ENCODE measurements around the gene KCNS3.

Gene KCNS3, protein sequence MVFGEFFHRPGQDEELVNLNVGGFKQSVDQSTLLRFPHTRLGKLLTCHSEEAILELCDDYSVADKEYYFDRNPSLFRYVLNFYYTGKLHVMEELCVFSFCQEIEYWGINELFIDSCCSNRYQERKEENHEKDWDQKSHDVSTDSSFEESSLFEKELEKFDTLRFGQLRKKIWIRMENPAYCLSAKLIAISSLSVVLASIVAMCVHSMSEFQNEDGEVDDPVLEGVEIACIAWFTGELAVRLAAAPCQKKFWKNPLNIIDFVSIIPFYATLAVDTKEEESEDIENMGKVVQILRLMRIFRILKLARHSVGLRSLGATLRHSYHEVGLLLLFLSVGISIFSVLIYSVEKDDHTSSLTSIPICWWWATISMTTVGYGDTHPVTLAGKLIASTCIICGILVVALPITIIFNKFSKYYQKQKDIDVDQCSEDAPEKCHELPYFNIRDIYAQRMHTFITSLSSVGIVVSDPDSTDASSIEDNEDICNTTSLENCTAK

DNA sequence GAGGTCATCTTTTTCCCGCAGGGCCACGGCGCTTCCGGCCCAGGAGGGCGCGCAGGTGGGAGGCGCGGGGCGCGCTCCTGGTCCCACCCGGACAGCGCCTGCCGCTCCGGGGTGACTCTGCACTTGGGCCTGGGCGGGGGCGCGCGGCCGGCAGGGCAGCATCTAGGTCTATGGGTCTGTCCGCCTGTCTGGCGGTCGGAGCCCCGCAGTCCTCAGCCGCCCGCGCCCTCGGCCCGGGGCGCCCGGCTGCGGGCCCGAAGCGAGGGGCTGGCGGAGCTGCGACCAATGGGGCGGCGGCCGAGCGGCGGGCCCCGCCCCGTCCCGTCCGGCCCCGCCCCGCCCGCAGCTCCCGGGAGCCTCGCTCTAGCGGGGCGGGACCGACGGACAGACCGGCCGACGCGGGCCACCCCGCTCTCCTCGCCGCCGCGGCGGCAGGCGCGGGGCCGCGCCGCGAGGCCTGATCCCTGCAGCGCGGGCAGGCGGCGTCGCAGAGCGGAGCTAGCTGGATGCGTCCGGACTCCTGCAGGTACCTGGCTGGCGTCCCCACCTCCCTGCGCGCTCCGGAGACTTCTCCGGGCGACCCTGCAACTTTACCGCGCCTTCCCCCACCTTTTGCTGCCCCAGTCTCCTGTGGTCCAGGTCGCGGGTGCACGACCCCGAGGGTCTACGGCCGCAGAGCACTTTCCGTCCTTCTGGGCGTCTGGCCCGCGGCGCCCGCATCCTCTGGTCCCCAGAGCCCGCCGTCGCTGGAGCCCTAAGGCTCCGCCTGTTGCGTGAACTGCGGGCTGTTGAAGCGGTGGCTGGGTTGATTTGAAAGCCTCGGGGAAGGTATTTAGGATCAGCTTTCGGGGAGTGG is at the start of gene KCNS3:
TSS of gene KCNS3 (plus strand) at position 387 of the 856 bp plus-strand sequence. CDS start 52,342 bp downstream, outside the sequence.
- H3K27me3 ChIP-seq (ENCODE audit: low read depth, low read length), result peaks cover 5% of the 10 kb centered on the region
- H3K27ac ChIP-seq (ENCODE audit: low read length), result no peak within 1 kb of the TSS
- H3K36me3 ChIP-seq (ENCODE audit: control insufficient read depth in 1 of 2, insufficient read depth in 2 of 2, low read length in 2 of 2), result no peaks in the 10 kb centered on the region
- peaks cover 3 to 14% of the 10 kb centered on the region in 2 donors for H3K4me1 ChIP-seq (ENCODE audit: control insufficient read depth in 1 of 2, insufficient read depth in 2 of 2, low read length in 2 of 2)
- no peaks in the 10 kb centered on the region for H3K9me3 ChIP-seq (ENCODE audit: control insufficient read depth in 1 of 2, low read length in 2 of 2)
- peak within 1 kb of the TSS; percentile 60 to 79 for H3K4me3 ChIP-seq (ENCODE audit: low read depth in 1 of 2, low read length in 2 of 2)

DNA sequence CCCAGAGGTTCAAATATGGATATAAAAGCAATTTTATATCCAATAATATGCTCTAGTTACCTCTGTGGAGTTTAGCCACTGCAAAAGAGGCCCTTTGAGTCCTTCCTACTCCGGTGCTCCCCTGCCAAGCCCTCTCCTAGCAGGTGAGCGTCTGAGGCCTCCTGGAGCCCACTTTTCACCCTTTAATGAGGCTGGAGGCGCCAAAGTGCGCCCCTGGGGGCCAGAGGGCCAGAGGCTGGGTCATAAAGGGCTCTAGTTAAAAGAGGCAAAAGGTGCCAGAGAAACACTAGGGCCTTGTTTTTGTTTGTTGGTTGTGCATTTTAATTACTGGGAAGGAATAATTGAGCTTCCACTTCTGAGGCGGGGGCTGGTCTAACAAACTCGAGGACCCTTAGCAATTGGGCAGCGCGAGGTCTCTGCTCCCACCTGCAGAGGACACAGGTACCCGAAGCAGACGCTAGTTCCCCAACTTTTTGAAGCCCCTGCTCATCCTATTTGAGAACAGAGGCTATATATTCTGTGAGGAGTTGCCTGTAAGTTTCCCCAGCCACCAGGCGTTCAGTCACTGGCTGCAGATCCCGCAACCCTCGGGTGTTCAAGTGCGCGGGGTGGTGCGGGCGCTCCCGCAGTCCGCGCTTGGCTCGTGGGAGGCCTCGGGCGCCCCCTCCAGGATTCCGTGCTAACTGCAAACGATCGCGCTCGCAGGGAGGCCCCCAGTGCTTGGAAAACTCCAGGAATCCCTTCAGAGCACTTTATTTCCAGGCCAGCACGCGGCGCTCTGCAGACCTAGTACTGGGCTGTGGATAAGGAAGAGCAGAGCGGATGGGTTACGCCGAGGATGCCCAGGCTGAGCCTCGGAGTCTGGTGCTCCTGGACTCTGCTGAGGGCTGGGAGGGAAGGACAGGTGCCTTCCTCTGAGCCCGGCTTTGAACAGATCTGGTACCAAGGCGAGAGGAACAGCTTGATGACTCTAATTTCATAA is 48.1 kb upstream of the KCNS3 start:
- no peaks in the 10 kb centered on the region for H3K9me3 ChIP-seq (ENCODE audit: control insufficient read depth in 1 of 2, low read length in 2 of 2)
- peak overlapping the region in 1 of 2 donors; percentile 2 for H3K4me3 ChIP-seq (ENCODE audit: low read depth in 1 of 2, low read length in 2 of 2)
- H3K27ac ChIP-seq (ENCODE audit: low read length), result no peak overlapping the region
- H3K36me3 ChIP-seq (ENCODE audit: control insufficient read depth in 1 of 2, insufficient read depth in 2 of 2, low read length in 2 of 2), result no peaks in the 10 kb centered on the region
- peaks cover 0 to 7% of the 10 kb centered on the region in 2 donors for H3K4me1 ChIP-seq (ENCODE audit: control insufficient read depth in 1 of 2, insufficient read depth in 2 of 2, low read length in 2 of 2)
- H3K27me3 ChIP-seq (ENCODE audit: low read depth, low read length), result no peaks in the 10 kb centered on the region

DNA sequence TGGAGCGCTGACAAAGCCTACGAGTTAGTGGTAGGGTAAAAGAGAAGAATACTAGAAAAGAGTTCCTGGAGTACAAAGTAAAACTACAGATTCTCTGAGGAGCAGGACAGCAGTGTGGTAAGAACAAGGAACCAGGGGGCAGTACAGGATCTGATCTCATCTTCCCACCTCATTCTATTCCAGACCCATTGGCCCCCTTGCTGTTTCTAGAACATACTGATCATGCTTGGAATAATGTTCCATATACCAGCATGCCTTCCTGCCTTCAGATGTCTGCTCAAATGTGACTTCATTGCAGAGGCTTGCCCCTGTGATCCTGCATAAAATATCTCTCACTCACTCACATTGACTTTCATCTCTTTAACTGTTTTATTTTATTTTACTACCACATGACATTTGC is 43.0 kb upstream of the KCNS3 start:
- Histone ChIP-seq H3K4me3 (ENCODE audit: low read depth in 1 of 2, low read length in 2 of 2) (no peak overlapping the region), H3K4me1 (ENCODE audit: control insufficient read depth in 1 of 2, insufficient read depth in 2 of 2, low read length in 2 of 2) (peaks cover 0 to 5% of the 10 kb centered on the region in 2 donors), H3K27ac (ENCODE audit: low read length) (no peak overlapping the region), H3K27me3 (ENCODE audit: low read depth, low read length) (no peaks in the 10 kb centered on the region), H3K36me3 (ENCODE audit: control insufficient read depth in 1 of 2, insufficient read depth in 2 of 2, low read length in 2 of 2) (no peaks in the 10 kb centered on the region), H3K9me3 (ENCODE audit: control insufficient read depth in 1 of 2, low read length in 2 of 2) (no peaks in the 10 kb centered on the region)

DNA sequence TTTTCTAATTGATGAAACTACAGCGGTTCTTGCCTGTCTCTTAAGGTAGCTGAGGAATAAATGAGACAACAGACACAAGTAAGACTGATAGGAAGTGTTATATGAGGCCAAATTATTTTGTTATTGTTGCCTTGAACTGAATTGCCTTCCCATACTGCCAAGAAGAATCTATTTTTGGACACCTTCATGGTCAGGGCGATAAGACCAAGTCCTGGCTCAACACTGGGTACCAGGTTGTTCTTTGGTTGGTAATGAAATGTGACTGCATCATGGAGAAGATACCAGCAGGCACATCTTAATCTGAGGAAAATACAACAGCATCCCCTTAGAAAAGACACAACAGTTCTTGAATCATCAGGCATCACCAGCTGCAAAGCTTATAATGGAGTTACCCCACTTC is 38.5 kb upstream of the KCNS3 start:
- Histone ChIP-seq H3K9me3 (ENCODE audit: control insufficient read depth in 1 of 2, low read length in 2 of 2) (no peaks in the 10 kb centered on the region), H3K36me3 (ENCODE audit: control insufficient read depth in 1 of 2, insufficient read depth in 2 of 2, low read length in 2 of 2) (no peaks in the 10 kb centered on the region), H3K27me3 (ENCODE audit: low read depth, low read length) (no peaks in the 10 kb centered on the region), H3K27ac (ENCODE audit: low read length) (no peak overlapping the region), H3K4me1 (ENCODE audit: control insufficient read depth in 1 of 2, insufficient read depth in 2 of 2, low read length in 2 of 2) (no peaks in the 10 kb centered on the region), H3K4me3 (ENCODE audit: low read depth in 1 of 2, low read length in 2 of 2) (no peak overlapping the region)

DNA sequence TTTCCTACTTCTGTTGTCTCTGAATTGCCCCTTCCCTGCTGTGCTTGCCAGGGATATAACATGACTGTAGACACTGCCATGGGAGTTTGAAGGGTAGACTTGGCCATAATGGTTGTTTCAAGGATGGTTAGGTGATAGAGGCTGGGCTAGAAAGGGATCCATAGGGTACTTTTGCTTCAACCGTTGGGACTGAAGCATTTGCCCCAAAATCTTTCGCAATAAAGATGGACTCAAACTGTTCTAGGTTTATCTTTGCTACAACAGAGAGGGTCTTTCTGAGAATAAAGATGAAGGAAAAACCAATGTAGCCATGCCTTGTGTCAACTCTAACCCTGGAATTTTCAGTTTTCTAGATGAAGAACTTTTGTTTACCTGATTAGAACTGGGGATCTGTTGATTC is 35.0 kb upstream of the KCNS3 start:
- Histone ChIP-seq H3K27me3 (ENCODE audit: low read depth, low read length) (no peaks in the 10 kb centered on the region), H3K9me3 (ENCODE audit: control insufficient read depth in 1 of 2, low read length in 2 of 2) (no peaks in the 10 kb centered on the region), H3K27ac (ENCODE audit: low read length) (no peak overlapping the region), H3K4me3 (ENCODE audit: low read depth in 1 of 2, low read length in 2 of 2) (no peak overlapping the region), H3K4me1 (ENCODE audit: control insufficient read depth in 1 of 2, insufficient read depth in 2 of 2, low read length in 2 of 2) (no peaks in the 10 kb centered on the region), H3K36me3 (ENCODE audit: control insufficient read depth in 1 of 2, insufficient read depth in 2 of 2, low read length in 2 of 2) (no peaks in the 10 kb centered on the region)

DNA sequence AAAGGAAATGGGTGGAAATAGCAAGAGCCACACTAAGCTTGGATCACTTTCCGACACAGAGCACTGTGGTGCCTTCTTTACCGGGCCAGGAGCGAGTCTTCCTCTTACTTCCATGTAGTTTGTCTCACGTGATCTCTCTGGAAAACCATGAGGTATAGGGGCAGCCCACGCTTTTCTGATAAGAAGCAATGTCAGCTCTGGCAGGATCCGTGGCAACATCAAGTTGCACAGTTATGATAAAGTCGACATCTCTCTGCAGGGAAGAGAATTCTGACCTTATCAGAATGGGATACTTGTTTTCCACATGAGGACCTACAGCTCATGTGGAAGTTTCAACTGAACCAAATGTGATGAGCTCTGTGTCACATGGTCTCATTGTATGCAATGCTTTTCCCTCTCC is 32.7 kb upstream of the KCNS3 start:
- H3K9me3 ChIP-seq (ENCODE audit: control insufficient read depth in 1 of 2, low read length in 2 of 2), result no peaks in the 10 kb centered on the region

DNA sequence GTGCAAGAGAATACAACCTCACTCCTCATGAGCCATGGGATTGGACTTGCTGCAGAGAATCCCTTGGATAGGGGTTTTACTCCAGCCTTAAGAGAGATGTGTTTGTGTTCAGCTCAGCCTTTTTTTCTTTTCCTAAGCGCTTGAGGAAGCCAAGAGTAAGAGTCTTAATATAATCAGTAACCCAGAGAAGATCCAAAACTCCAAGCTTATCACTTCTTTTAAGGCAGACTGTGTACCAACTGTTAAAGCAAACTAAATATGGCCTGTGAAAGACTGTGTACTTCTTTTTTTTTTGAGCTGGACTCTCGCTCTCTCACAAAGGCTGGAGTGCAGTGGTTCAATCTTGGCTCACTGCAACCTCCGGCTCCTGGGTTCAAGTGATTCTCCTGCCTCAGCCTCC is 31.8 kb upstream of the KCNS3 start:
- H3K27me3 ChIP-seq (ENCODE audit: low read depth, low read length), result no peaks in the 10 kb centered on the region
- H3K36me3 ChIP-seq (ENCODE audit: control insufficient read depth in 1 of 2, insufficient read depth in 2 of 2, low read length in 2 of 2), result no peaks in the 10 kb centered on the region
- no peaks in the 10 kb centered on the region for H3K9me3 ChIP-seq (ENCODE audit: control insufficient read depth in 1 of 2, low read length in 2 of 2)
- no peak overlapping the region for H3K27ac ChIP-seq (ENCODE audit: low read length)
- no peaks in the 10 kb centered on the region for H3K4me1 ChIP-seq (ENCODE audit: control insufficient read depth in 1 of 2, insufficient read depth in 2 of 2, low read length in 2 of 2)
- no peak overlapping the region for H3K4me3 ChIP-seq (ENCODE audit: low read depth in 1 of 2, low read length in 2 of 2)

More for the DNA sequence above, 32.7 kb upstream of the KCNS3 start:
- no peaks in the 10 kb centered on the region for H3K4me1 ChIP-seq (ENCODE audit: control insufficient read depth in 1 of 2, insufficient read depth in 2 of 2, low read length in 2 of 2)
- no peak overlapping the region for H3K27ac ChIP-seq (ENCODE audit: low read length)
- H3K4me3 ChIP-seq (ENCODE audit: low read depth in 1 of 2, low read length in 2 of 2), result no peak overlapping the region
- H3K36me3 ChIP-seq (ENCODE audit: control insufficient read depth in 1 of 2, insufficient read depth in 2 of 2, low read length in 2 of 2), result no peaks in the 10 kb centered on the region
- no peaks in the 10 kb centered on the region for H3K27me3 ChIP-seq (ENCODE audit: low read depth, low read length)

DNA sequence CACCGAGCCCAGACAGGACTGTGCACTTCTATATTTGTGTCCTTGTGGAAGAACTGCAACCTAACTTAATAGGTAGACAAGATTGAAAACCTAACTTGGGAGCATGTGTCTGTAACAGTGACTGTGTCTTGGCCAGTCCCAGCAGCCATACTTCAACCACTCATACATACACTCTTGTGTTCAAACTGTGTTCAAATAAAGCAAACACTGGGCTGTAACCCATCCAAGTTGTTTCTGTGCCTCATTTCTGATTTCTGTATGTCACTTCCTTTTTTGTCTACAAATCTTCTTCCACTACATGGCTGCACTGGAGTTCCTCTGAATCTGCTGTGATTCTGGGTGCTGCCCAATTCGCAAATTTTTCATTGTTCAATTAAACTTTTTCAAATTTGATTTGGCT is 31.2 kb upstream of the KCNS3 start:
- no peak overlapping the region for H3K4me3 ChIP-seq (ENCODE audit: low read depth in 1 of 2, low read length in 2 of 2)
- H3K27ac ChIP-seq (ENCODE audit: low read length), result no peak overlapping the region
- H3K4me1 ChIP-seq (ENCODE audit: control insufficient read depth in 1 of 2, insufficient read depth in 2 of 2, low read length in 2 of 2), result peaks cover 0 to 3% of the 10 kb centered on the region in 2 donors
- no peaks in the 10 kb centered on the region for H3K36me3 ChIP-seq (ENCODE audit: control insufficient read depth in 1 of 2, insufficient read depth in 2 of 2, low read length in 2 of 2)
- H3K9me3 ChIP-seq (ENCODE audit: control insufficient read depth in 1 of 2, low read length in 2 of 2), result no peaks in the 10 kb centered on the region
- peaks cover 4% of the 10 kb centered on the region for H3K27me3 ChIP-seq (ENCODE audit: low read depth, low read length)

DNA sequence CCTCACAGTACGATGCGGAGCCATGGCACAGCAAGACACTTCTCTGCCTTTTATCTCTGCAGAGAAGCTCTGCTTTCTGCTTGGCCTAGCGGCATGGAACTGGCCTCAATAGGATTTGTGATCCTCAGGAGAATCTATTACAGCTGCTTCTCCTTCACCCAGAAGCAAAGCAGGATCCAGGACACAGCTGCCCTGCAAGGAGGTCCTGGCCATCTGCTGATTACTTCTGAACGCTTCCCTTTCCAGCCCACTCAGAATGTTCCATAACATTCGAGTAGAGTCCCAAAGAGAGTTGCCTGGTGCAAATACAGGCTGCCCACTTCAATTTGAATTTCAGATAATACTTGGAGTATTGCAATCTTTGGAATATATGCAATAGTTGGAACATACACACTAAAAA is 29.2 kb upstream of the KCNS3 start:
- no peak overlapping the region for H3K4me3 ChIP-seq (ENCODE audit: low read depth in 1 of 2, low read length in 2 of 2)
- H3K27ac ChIP-seq (ENCODE audit: low read length), result no peak overlapping the region
- no peaks in the 10 kb centered on the region for H3K9me3 ChIP-seq (ENCODE audit: control insufficient read depth in 1 of 2, low read length in 2 of 2)
- peaks cover 0 to 3% of the 10 kb centered on the region in 2 donors for H3K4me1 ChIP-seq (ENCODE audit: control insufficient read depth in 1 of 2, insufficient read depth in 2 of 2, low read length in 2 of 2)
- no peaks in the 10 kb centered on the region for H3K36me3 ChIP-seq (ENCODE audit: control insufficient read depth in 1 of 2, insufficient read depth in 2 of 2, low read length in 2 of 2)
- H3K27me3 ChIP-seq (ENCODE audit: low read depth, low read length), result peaks cover 4% of the 10 kb centered on the region

DNA sequence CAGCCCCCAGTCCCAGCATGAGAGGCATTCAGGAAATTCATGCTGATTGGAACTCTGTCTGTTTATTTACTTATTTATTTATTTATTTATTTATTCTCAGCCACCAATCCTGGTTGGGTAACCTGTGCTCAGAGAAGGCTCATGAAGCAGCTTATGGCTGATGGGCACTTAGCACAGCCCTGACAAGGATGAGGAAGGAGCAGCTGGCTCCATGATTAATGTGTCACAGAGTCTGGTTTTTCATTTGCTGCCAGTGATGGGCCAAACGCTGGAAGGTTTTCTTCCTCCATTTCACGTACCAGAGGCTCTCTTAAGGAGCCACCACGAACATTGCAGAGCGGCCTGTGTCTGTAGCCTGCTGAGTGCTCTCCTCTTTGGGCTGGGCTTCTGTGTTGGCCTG is 28.3 kb upstream of the KCNS3 start:
- H3K4me1 ChIP-seq (ENCODE audit: control insufficient read depth in 1 of 2, insufficient read depth in 2 of 2, low read length in 2 of 2), result peaks cover 0 to 3% of the 10 kb centered on the region in 2 donors
- H3K27me3 ChIP-seq (ENCODE audit: low read depth, low read length), result peaks cover 4% of the 10 kb centered on the region
- H3K27ac ChIP-seq (ENCODE audit: low read length), result no peak overlapping the region
- no peak overlapping the region for H3K4me3 ChIP-seq (ENCODE audit: low read depth in 1 of 2, low read length in 2 of 2)
- H3K36me3 ChIP-seq (ENCODE audit: control insufficient read depth in 1 of 2, insufficient read depth in 2 of 2, low read length in 2 of 2), result no peaks in the 10 kb centered on the region
- H3K9me3 ChIP-seq (ENCODE audit: control insufficient read depth in 1 of 2, low read length in 2 of 2), result no peaks in the 10 kb centered on the region
